Measurements from ENCODE around the gene BAHCC1.

Gene BAHCC1

GRCh38 chr17:81454473-81454872 lies 59.2 kb downstream of the BAHCC1 start:
- H3K4me3 ChIP-seq (ENCODE audit: low read length): no peak overlapping the region
- no peak overlapping the region for H2AFZ ChIP-seq (ENCODE audit: low read depth, low read length)
- H4K20me1 ChIP-seq (ENCODE audit: insufficient read depth, low read length): no peaks in the 10 kb centered on the region
- H3K4me1 ChIP-seq (ENCODE audit: low read length): no peaks in the 10 kb centered on the region
- no peak overlapping the region for H3K4me2 ChIP-seq (ENCODE audit: low read length)
- H3K9me3 ChIP-seq (ENCODE audit: insufficient read depth, low read length): no peaks in the 10 kb centered on the region
- H3K27me3 ChIP-seq (ENCODE audit: low read depth, low read length): peaks cover 3% of the 10 kb centered on the region; the same call in 1 of the 2 replicates
- no peak overlapping the region for H3K9ac ChIP-seq (ENCODE audit: low read length)
- TF ChIP-seq EZH2phosphoT487 (IDR thresholded peaks at IDR 0.05; ENCODE audit: low read depth) (no peak), CTCF (IDR thresholded peaks at IDR 0.05; ENCODE audit: low read depth, low read length) (no peak)
- no peaks in the 10 kb centered on the region for H3K36me3 ChIP-seq (replicated peaks; ENCODE audit: low read depth, low read length)
- no peaks in the 10 kb centered on the region for H3K79me2 ChIP-seq (ENCODE audit: low read length)
- H3K27ac ChIP-seq (ENCODE audit: low read length): no peak overlapping the region

GRCh38 chr17:81455387-81455786 lies 60.1 kb downstream of the BAHCC1 start:
- Histone ChIP-seq H2AFZ (ENCODE audit: low read depth, low read length) (no peak overlapping the region), H3K9me3 (ENCODE audit: insufficient read depth, low read length) (no peaks in the 10 kb centered on the region), H3K4me3 (ENCODE audit: low read length) (no peak overlapping the region), H3K4me1 (ENCODE audit: low read length) (no peaks in the 10 kb centered on the region), H3K27ac (ENCODE audit: low read length) (no peak overlapping the region), H3K27me3 (ENCODE audit: low read depth, low read length) (no peaks in the 10 kb centered on the region), H3K79me2 (ENCODE audit: low read length) (no peaks in the 10 kb centered on the region), H3K36me3 (replicated peaks; ENCODE audit: low read depth, low read length) (no peaks in the 10 kb centered on the region), H4K20me1 (ENCODE audit: insufficient read depth, low read length) (no peaks in the 10 kb centered on the region), H3K4me2 (ENCODE audit: low read length) (no peak overlapping the region), H3K9ac (ENCODE audit: low read length) (no peak overlapping the region)
- TF ChIP-seq CTCF (IDR thresholded peaks at IDR 0.05; ENCODE audit: low read depth, low read length): no peak
- TF ChIP-seq EZH2phosphoT487 (IDR thresholded peaks at IDR 0.05; ENCODE audit: low read depth): no peak

GRCh38 chr17:81456091-81456490 lies 60.8 kb downstream of the BAHCC1 start:
- Histone ChIP-seq H3K27ac (ENCODE audit: low read length) (no peak overlapping the region), H3K9me3 (ENCODE audit: insufficient read depth, low read length) (no peaks in the 10 kb centered on the region), H3K79me2 (ENCODE audit: low read length) (no peaks in the 10 kb centered on the region), H2AFZ (ENCODE audit: low read depth, low read length) (no peak overlapping the region), H4K20me1 (ENCODE audit: insufficient read depth, low read length) (no peaks in the 10 kb centered on the region), H3K4me2 (ENCODE audit: low read length) (no peak overlapping the region), H3K4me1 (ENCODE audit: low read length) (no peaks in the 10 kb centered on the region), H3K27me3 (ENCODE audit: low read depth, low read length) (no peaks in the 10 kb centered on the region), H3K36me3 (replicated peaks; ENCODE audit: low read depth, low read length) (no peaks in the 10 kb centered on the region), H3K9ac (ENCODE audit: low read length) (no peak overlapping the region), H3K4me3 (ENCODE audit: low read length) (no peak overlapping the region)
- TF ChIP-seq CTCF (IDR thresholded peaks at IDR 0.05; ENCODE audit: low read depth, low read length) (no peak), EZH2phosphoT487 (IDR thresholded peaks at IDR 0.05; ENCODE audit: low read depth) (no peak)

- H2AFZ ChIP-seq (ENCODE audit: low read depth, low read length): no peak overlapping the region
- no peaks in the 10 kb centered on the region for H3K36me3 ChIP-seq (replicated peaks; ENCODE audit: low read depth, low read length)
- H3K27me3 ChIP-seq (ENCODE audit: low read depth, low read length): no peaks in the 10 kb centered on the region
- H3K9me3 ChIP-seq (ENCODE audit: insufficient read depth, low read length): no peaks in the 10 kb centered on the region
- TF ChIP-seq CTCF (IDR thresholded peaks at IDR 0.05; ENCODE audit: low read depth, low read length) (no peak), EZH2phosphoT487 (IDR thresholded peaks at IDR 0.05; ENCODE audit: low read depth) (no peak)
- no peaks in the 10 kb centered on the region for H3K79me2 ChIP-seq (ENCODE audit: low read length)
- H3K27ac ChIP-seq (ENCODE audit: low read length): no peak overlapping the region
- H3K4me1 ChIP-seq (ENCODE audit: low read length): no peaks in the 10 kb centered on the region
- H3K9ac ChIP-seq (ENCODE audit: low read length): no peak overlapping the region
- no peaks in the 10 kb centered on the region for H4K20me1 ChIP-seq (ENCODE audit: insufficient read depth, low read length)
- no peak overlapping the region for H3K4me2 ChIP-seq (ENCODE audit: low read length)
- no peak overlapping the region for H3K4me3 ChIP-seq (ENCODE audit: low read length)
Observed at GRCh38 chr17:81456798-81457197, 61.5 kb downstream of the BAHCC1 start.

All from OCI-LY3 (cell line).